Neuronal stem cell (in vitro differentiated cells): ENCODE data around the gene HAND2.

Experiments used
- DNase-seq: peaks from one replicate; pipeline ENCODE4 v3.0.0-alpha.2; 2013; ENCODE audit warnings: low spot score
- H2AFZ ChIP-seq: one replicate; pipeline ENCODE4 v1.6.1; 2013; ENCODE audit warnings: mild to moderate bottlenecking, low read length, inconsistent platforms
- H2AK5ac ChIP-seq: 2 replicates; pipeline ENCODE4 v1.6.1; 2013; ENCODE audit warnings: low read depth, mild to moderate bottlenecking, inconsistent platforms, low read length, moderate library complexity, mixed read lengths
- H2BK120ac ChIP-seq: 2 replicates; pipeline ENCODE4 v1.6.1; 2013; ENCODE audit warnings: low read depth, mild to moderate bottlenecking, inconsistent platforms, low read length, moderate library complexity, mixed read lengths
- H2BK12ac ChIP-seq: one replicate; pipeline ENCODE4 v1.6.1; 2013; ENCODE audit warnings: low read length, inconsistent platforms
- H2BK15ac ChIP-seq: 2 replicates; pipeline ENCODE4 v1.6.1; 2013; ENCODE audit warnings: mild to moderate bottlenecking, low read length, inconsistent platforms, mixed read lengths
- H2BK5ac ChIP-seq: one replicate; pipeline ENCODE4 v1.6.1; 2013; ENCODE audit warnings: inconsistent platforms, mild to moderate bottlenecking, low read length, moderate library complexity
- H3K14ac ChIP-seq: one replicate; pipeline ENCODE4 v1.6.1; 2013; ENCODE audit warnings: low read length, inconsistent platforms
- H3K18ac ChIP-seq: 2 replicates; pipeline ENCODE4 v1.6.1; 2013; ENCODE audit warnings: low read length, inconsistent platforms
- H3K23ac ChIP-seq: 2 replicates; pipeline ENCODE4 v1.6.1; 2013; ENCODE audit warnings: low read depth, mild to moderate bottlenecking, mixed read lengths, low read length, inconsistent platforms; ENCODE audit not compliant: poor library complexity
- H3K27ac ChIP-seq: replicated peaks from 3 replicates; pipeline ENCODE4 v1.5.1; 2013; ENCODE audit warnings: low read length, inconsistent platforms
- H3K27me3 ChIP-seq, 3 experiments: 2 replicates each; pipeline ENCODE4 v1.6.1; 2013; ENCODE audit warnings: low read length in 3 of 3, mild to moderate bottlenecking in 2 of 3, inconsistent platforms in 1 of 3, low read depth in 1 of 3, mixed read lengths in 1 of 3, moderate library complexity in 1 of 3; ENCODE audit not compliant: control insufficient read depth in 3 of 3, insufficient read depth in 3 of 3
- H3K36me3 ChIP-seq, 2 donors: replicated peaks in 1 of 2; 2 replicates each; pipeline ENCODE4 v1.6.1; 2013; ENCODE audit warnings: low read length in 2 of 2; ENCODE audit not compliant: control insufficient read depth in 2 of 2, insufficient read depth in 2 of 2
- H3K4ac ChIP-seq: 2 replicates; pipeline ENCODE4 v1.6.1; 2013; ENCODE audit warnings: inconsistent platforms, mild to moderate bottlenecking, low read length, moderate library complexity
- H3K4me1 ChIP-seq, 2 donors: 1 replicate in 1 of 2; 2 replicates in 1 of 2; pipeline ENCODE4 v1.6.1; 2013; ENCODE audit warnings: low read length in 2 of 2, low read depth in 1 of 2; ENCODE audit not compliant: control insufficient read depth in 2 of 2, insufficient read depth in 1 of 2
- H3K4me2 ChIP-seq: one replicate; pipeline ENCODE4 v1.6.1; 2013; ENCODE audit warnings: mild to moderate bottlenecking, low read length, inconsistent platforms; ENCODE audit not compliant: insufficient read depth, poor library complexity, severe bottlenecking
- H3K4me3 ChIP-seq, 2 donors: 2 replicates each; pipeline ENCODE4 v1.5.1; 2013; ENCODE audit warnings: low read length in 2 of 2, mild to moderate bottlenecking in 2 of 2, inconsistent platforms in 1 of 2, moderate library complexity in 1 of 2
- H3K79me1 ChIP-seq: one replicate; pipeline ENCODE4 v1.6.1; 2013; ENCODE audit warnings: low read depth, mild to moderate bottlenecking, inconsistent platforms, low read length, moderate library complexity
- H3K9ac ChIP-seq: one replicate; pipeline ENCODE4 v1.6.1; 2013; ENCODE audit warnings: mild to moderate bottlenecking, low read depth, low read length, inconsistent platforms; ENCODE audit not compliant: poor library complexity
- H3K9me3 ChIP-seq, 2 donors: replicated peaks in 1 of 2; 2 replicates each; pipeline versions ENCODE3 to v1.6.1; 2013; ENCODE audit warnings: low read length in 2 of 2, mild to moderate bottlenecking in 2 of 2, inconsistent platforms in 1 of 2, low read depth in 1 of 2, mixed read lengths in 1 of 2, moderate library complexity in 1 of 2; ENCODE audit not compliant: control insufficient read depth in 2 of 2, insufficient read depth in 1 of 2
- H4K8ac ChIP-seq: one replicate; pipeline ENCODE4 v1.6.1; 2013; ENCODE audit warnings: low read depth, mild to moderate bottlenecking, inconsistent platforms, low read length, moderate library complexity
- H4K91ac ChIP-seq: one replicate; pipeline ENCODE4 v1.6.1; 2013; ENCODE audit warnings: low read length, low read depth, mild to moderate bottlenecking, inconsistent platforms; ENCODE audit not compliant: poor library complexity
- WGBS, 2 donors: extraction: QIAGEN DNeasy Blood & Tissue Kit; methylation state at CpG; one replicate each; pipeline ENCODE4 v1.1.7; 2013; ENCODE audit warnings: missing lambda C conversion rate in 2 of 2, mixed read lengths in 1 of 2; ENCODE audit not compliant: insufficient read length in 2 of 2, insufficient replicate concordance in 1 of 2; ENCODE audit errors: extremely low coverage in 2 of 2; 5-methylcytosine and 5-hydroxymethylcytosine counted together

Gene HAND2

DNA sequence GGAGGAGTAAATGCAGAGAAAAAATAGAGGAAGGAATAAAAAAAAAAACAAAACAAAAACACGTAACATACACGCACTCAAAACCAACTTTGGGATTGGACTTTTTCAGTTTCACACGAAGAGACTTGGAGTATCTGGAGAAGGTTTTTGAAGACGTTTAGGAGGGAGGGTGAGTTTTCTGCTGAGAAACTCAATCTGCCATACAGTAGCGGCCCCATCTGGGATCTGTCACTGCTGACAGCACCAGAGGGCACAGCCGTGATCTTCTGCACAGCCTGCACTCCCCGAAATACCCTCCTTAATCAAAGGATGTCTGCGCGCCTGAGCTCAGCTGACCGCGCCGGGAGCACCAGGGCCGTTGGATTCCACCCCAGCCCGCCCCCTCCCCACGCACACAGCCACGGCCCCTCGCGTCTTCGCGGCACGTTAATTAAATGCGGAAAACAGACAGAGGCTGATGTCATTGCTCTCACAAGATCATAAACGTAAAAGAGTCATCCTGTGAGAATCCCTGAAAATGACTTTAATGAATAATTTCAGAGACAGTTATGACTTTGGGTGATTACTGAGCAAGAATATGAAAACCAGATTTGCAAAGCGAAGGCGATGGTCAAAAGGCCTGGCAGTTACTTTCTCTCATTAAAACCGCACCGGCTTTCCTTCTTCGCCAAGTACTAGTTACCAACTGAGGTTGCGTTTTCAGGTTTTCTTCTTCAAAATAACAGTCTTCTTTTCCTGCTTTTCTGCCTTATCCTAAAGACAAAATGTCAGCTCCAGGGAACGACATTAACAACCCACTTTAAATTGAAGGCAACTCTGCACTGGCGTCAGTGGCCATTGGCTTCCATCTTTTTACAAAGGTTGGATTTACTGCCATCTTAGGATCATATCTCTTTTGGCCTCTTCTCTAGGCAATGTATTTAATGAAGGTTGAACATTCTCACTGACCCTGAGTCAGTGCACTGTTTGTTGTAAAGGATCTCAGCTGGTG, 10.6 kb downstream of the HAND2 start:
- no peaks in the 10 kb centered on the region for H3K79me1 ChIP-seq
- H3K18ac ChIP-seq = no peak overlapping the region
- no peak overlapping the region for H4K91ac ChIP-seq
- no peak overlapping the region for H3K4ac ChIP-seq
- no peak overlapping the region for H4K8ac ChIP-seq
- H2BK120ac ChIP-seq = no peak overlapping the region
- no CpG with 5 or more reads among the region's 31 CpGs for whole genome bisulfite sequencing, 2 donors
- no peak overlapping the region for H3K23ac ChIP-seq
- no peak overlapping the region for H2AK5ac ChIP-seq
- H2BK15ac ChIP-seq = no peak overlapping the region
- H3K4me1 ChIP-seq = peaks cover 4% of the 10 kb centered on the region in 2 donors
- no peak overlapping the region for H2BK5ac ChIP-seq
- H2AFZ ChIP-seq = no peak overlapping the region
- no peak overlapping the region for H2BK12ac ChIP-seq
- H3K27ac ChIP-seq = no peak overlapping the region
- no peaks in the 10 kb centered on the region for H3K36me3 ChIP-seq
- peaks cover 73 to 100% (median 100%) of the 10 kb centered on the region in 3 experiments for H3K27me3 ChIP-seq
- H3K9me3 ChIP-seq = no peaks in the 10 kb centered on the region
- no peak overlapping the region for H3K4me2 ChIP-seq
- no peak overlapping the region for H3K4me3 ChIP-seq
- no peak overlapping the region for H3K14ac ChIP-seq
- no peak for DNase-seq
- H3K9ac ChIP-seq = no peak overlapping the region

DNA sequence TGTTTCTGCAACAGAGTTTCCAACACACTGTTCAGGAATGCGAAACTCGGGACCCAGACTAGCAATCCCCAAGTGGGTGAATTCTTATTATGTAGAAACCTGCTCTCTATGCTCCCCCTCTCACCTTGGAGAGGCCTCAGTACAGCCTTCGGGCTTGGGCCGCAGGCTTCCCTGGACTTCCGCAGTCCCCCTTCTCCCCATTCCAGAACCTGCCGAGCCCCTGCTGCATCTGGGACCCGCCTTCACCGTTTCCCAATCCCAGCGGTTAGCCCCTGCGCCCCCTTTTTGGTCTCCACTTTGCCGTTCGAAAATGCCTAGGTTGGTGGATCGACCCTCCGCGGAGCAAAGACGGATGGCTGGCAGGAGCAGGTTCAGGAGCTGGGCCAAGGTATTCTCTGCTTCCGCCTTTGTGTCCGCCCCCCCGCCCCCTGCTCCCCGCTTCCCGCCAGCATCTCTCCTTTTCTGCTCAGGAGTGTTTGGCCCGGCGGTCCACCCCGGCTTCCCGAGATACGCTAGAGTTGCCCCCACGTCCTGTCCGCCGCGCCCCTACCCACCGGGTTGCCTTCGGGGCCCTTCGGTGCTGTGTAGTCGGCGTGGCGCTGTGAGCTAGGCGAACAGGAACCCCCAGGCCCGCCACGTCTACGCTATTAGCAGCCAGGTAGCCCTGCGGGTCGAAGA, 11.5 kb downstream of the HAND2 start:
- Histone ChIP-seq H3K27me3 (peaks cover 66 to 100% (median 99%) of the 10 kb centered on the region in 3 experiments), H2AK5ac (no peak overlapping the region)

DNA sequence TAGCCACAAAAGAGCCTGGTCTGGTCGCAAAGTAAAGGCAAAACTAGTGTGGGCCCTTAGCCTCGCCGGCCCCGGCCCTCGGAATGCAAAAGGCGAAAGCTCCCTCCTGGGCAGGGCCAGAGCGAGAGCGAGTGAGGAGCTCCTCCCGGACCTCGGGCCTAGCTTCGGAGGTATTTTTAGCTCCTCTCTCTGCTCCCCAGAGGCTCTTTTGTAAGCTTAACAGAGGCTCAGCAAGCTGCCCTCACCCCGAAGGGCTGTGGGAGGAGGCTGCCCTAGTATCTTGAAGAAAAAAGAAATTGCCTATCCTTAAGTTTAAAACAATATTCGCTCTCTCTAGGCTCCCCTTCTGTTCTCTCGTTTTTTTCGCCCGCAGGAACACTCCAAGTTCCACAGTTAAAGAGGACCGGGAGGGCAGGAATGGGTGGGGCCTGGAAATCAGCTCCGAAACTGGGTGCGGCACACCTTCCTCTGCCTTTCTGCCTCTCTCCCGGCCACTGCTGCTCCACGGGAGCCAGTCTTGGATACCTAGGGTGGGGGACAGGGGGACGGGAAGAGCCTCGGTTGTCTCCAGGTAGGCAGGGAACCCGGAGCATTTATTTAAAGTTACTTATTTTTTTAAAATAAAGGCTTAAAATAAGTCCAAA, 12.1 kb downstream of the HAND2 start:
- Histone ChIP-seq H3K27me3 (peaks cover 59 to 100% (median 96%) of the 10 kb centered on the region in 3 experiments), H2BK5ac (no peak overlapping the region), H4K8ac (no peak overlapping the region), H3K79me1 (no peaks in the 10 kb centered on the region), H3K9ac (no peak overlapping the region), H2BK15ac (no peak overlapping the region), H2BK12ac (no peak overlapping the region), H3K4me1 (peaks cover 4% of the 10 kb centered on the region in 2 donors), H2AK5ac (no peak overlapping the region), H3K27ac (no peak overlapping the region), H4K91ac (no peak overlapping the region), H3K23ac (no peak overlapping the region), H3K36me3 (no peaks in the 10 kb centered on the region), H3K4me3 (no peak overlapping the region), H3K18ac (no peak overlapping the region), H2AFZ (peak overlapping the region; percentile 51), H3K14ac (no peak overlapping the region), H3K4ac (no peak overlapping the region), H3K4me2 (no peak overlapping the region), H3K9me3 (no peaks in the 10 kb centered on the region), H2BK120ac (no peak overlapping the region)
- WGBS, 2 donors = no CpG with 5 or more reads among the region's 24 CpGs
- no peak for DNase-seq

More for the DNA sequence above, 11.5 kb downstream of the HAND2 start:
- no peak overlapping the region for H2BK12ac ChIP-seq
- no peak overlapping the region for H2BK120ac ChIP-seq
- no peaks in the 10 kb centered on the region for H3K79me1 ChIP-seq
- no peaks in the 10 kb centered on the region for H3K36me3 ChIP-seq
- no peak overlapping the region for H4K91ac ChIP-seq
- H3K27ac ChIP-seq = no peak overlapping the region
- H2AFZ ChIP-seq = peak overlapping the region; percentile 17
- no CpG with 5 or more reads among the region's 42 CpGs for WGBS, 2 donors
- H3K9me3 ChIP-seq = no peaks in the 10 kb centered on the region
- peaks cover 4% of the 10 kb centered on the region in 2 donors for H3K4me1 ChIP-seq
- H2BK5ac ChIP-seq = no peak overlapping the region
- H3K18ac ChIP-seq = no peak overlapping the region
- H3K9ac ChIP-seq = no peak overlapping the region
- no peak overlapping the region for H4K8ac ChIP-seq
- no peak overlapping the region for H2BK15ac ChIP-seq
- H3K14ac ChIP-seq = no peak overlapping the region
- H3K4ac ChIP-seq = no peak overlapping the region
- no peak overlapping the region for H3K23ac ChIP-seq
- no peak overlapping the region for H3K4me2 ChIP-seq
- no peak overlapping the region for H3K4me3 ChIP-seq
- DNase-seq = no peak
